Adipocyte (in vitro differentiated cells): ENCODE measurements around the gene G3BP1.

ENCODE experiments used
- DNase-seq: peaks from one replicate; pipeline ENCODE4 v3.0.0-alpha.2; 2015; ENCODE audit warnings: low read depth
- H3K27me3 ChIP-seq: replicated peaks from 2 replicates; pipeline ENCODE4 v1.7.0; 2013; ENCODE audit warnings: mild to moderate bottlenecking, low read length, moderate library complexity; ENCODE audit not compliant: control insufficient read depth, insufficient read depth
- H3K36me3 ChIP-seq: 2 replicates; pipeline ENCODE4 v1.7.0; 2013; ENCODE audit warnings: low read length, mild to moderate bottlenecking, moderate library complexity; ENCODE audit not compliant: control insufficient read depth, insufficient read depth, severe bottlenecking
- H3K4me1 ChIP-seq: 2 replicates; pipeline ENCODE4 v1.7.0; 2013; ENCODE audit warnings: mild to moderate bottlenecking, low read length, moderate library complexity; ENCODE audit not compliant: control insufficient read depth, insufficient read depth
- H3K4me3 ChIP-seq: 2 replicates; pipeline ENCODE4 v1.7.0; 2013; ENCODE audit warnings: mild to moderate bottlenecking, low read length, moderate library complexity
- H3K9ac ChIP-seq: 2 replicates; pipeline ENCODE4 v1.7.0; 2013; ENCODE audit warnings: mild to moderate bottlenecking, low read length, moderate library complexity
- H3K9me3 ChIP-seq: 2 replicates; pipeline ENCODE4 v1.7.0; 2013; ENCODE audit warnings: mild to moderate bottlenecking, low read length, moderate library complexity; ENCODE audit not compliant: control insufficient read depth

Gene G3BP1

GRCh38 chr5:151757233-151758140 is 14.3 kb upstream of the G3BP1 start:
- H3K9me3 ChIP-seq = peaks cover 3% of the 10 kb centered on the region
- H3K4me3 ChIP-seq = peak overlapping the region; percentile 93
- H3K9ac ChIP-seq = peak overlapping the region; percentile 99
- no peaks in the 10 kb centered on the region for H3K27me3 ChIP-seq
- DNase-seq = no peak
- peaks cover 32% of the 10 kb centered on the region for H3K4me1 ChIP-seq
- H3K36me3 ChIP-seq = peaks cover 11% of the 10 kb centered on the region

- Histone ChIP-seq H3K4me1 (peaks cover 32% of the 10 kb centered on the region), H3K9ac (peak overlapping the region; percentile 99), H3K36me3 (peaks cover 6% of the 10 kb centered on the region), H3K4me3 (peak overlapping the region; percentile 93), H3K9me3 (no peaks in the 10 kb centered on the region), H3K27me3 (no peaks in the 10 kb centered on the region)
- peak; percentile 55 for DNase-seq
Observed at GRCh38 chr5:151758141-151758429, 13.7 kb upstream of the G3BP1 start.

- DNase-seq = peak; percentile 98
- no peaks in the 10 kb centered on the region for H3K9me3 ChIP-seq
- peaks cover 30% of the 10 kb centered on the region for H3K4me1 ChIP-seq
- H3K4me3 ChIP-seq = peak within 1 kb of the TSS; percentile 93
- H3K9ac ChIP-seq = peak within 1 kb of the TSS; percentile 99
- H3K36me3 ChIP-seq = peaks cover under 1% of the 10 kb centered on the region
- no peaks in the 10 kb centered on the region for H3K27me3 ChIP-seq
Observed at GRCh38 chr5:151758430-151759241, 13.1 kb upstream of the G3BP1 start, which contains the start of gene ATOX1. Gene ATOX1, minus strand, starts transcription at chr5:151758631. Its CDS starts 80 bp downstream, at chr5:151758551.

GRCh38 chr5:151764801-151765200 is 7.0 kb upstream of the G3BP1 start:
- no peaks in the 10 kb centered on the region for H3K9me3 ChIP-seq
- no peak overlapping the region for H3K9ac ChIP-seq
- H3K4me1 ChIP-seq = no peaks in the 10 kb centered on the region
- H3K36me3 ChIP-seq = no peaks in the 10 kb centered on the region
- no peaks in the 10 kb centered on the region for H3K27me3 ChIP-seq
- no peak overlapping the region for H3K4me3 ChIP-seq
- DNase-seq = no peak

GRCh38 chr5:151766975-151767374 is 4.8 kb upstream of the G3BP1 start:
- Histone ChIP-seq H3K4me3 (no peak overlapping the region), H3K36me3 (no peaks in the 10 kb centered on the region), H3K9ac (no peak overlapping the region), H3K9me3 (no peaks in the 10 kb centered on the region), H3K27me3 (no peaks in the 10 kb centered on the region), H3K4me1 (peaks cover 7% of the 10 kb centered on the region)
- no peak for DNase-seq

- peak overlapping the region; percentile 99 for H3K9ac ChIP-seq
- DNase-seq = peak; percentile 75
- peak overlapping the region; percentile 84 for H3K4me3 ChIP-seq
- no peaks in the 10 kb centered on the region for H3K36me3 ChIP-seq
- peaks cover 25% of the 10 kb centered on the region for H3K4me1 ChIP-seq
- no peaks in the 10 kb centered on the region for H3K27me3 ChIP-seq
- H3K9me3 ChIP-seq = no peaks in the 10 kb centered on the region
Observed at GRCh38 chr5:151770383-151771258, 1.1 kb upstream of the G3BP1 start.

GRCh38 chr5:151772029-151772845 is 483 bp downstream of the G3BP1 start:
- peak; percentile 62 for DNase-seq
- Histone ChIP-seq H3K9me3 (no peaks in the 10 kb centered on the region), H3K9ac (peak overlapping the region; percentile 90), H3K36me3 (peaks cover 5% of the 10 kb centered on the region), H3K27me3 (no peaks in the 10 kb centered on the region), H3K4me3 (peak overlapping the region; percentile 96), H3K4me1 (peaks cover 38% of the 10 kb centered on the region)

- peak overlapping the region; percentile 90 for H3K9ac ChIP-seq
- peak overlapping the region; percentile 96 for H3K4me3 ChIP-seq
- H3K27me3 ChIP-seq = no peaks in the 10 kb centered on the region
- no peaks in the 10 kb centered on the region for H3K9me3 ChIP-seq
- DNase-seq = peak; percentile 68
- H3K4me1 ChIP-seq = peaks cover 46% of the 10 kb centered on the region
- peaks cover 13% of the 10 kb centered on the region for H3K36me3 ChIP-seq
Observed at GRCh38 chr5:151772846-151773561, 1.2 kb downstream of the G3BP1 start.

- Histone ChIP-seq H3K4me1 (peaks cover 46% of the 10 kb centered on the region), H3K36me3 (peaks cover 17% of the 10 kb centered on the region), H3K4me3 (peak overlapping the region; percentile 96), H3K9me3 (no peaks in the 10 kb centered on the region), H3K27me3 (no peaks in the 10 kb centered on the region), H3K9ac (peak overlapping the region; percentile 90)
- DNase-seq = peak; percentile 36
Observed at GRCh38 chr5:151773951-151774350, 2.2 kb downstream of the G3BP1 start.
